ENCODE results near the gene UGT2A1. TPM values are rescaled to one million over a fixed set of nuclear protein-coding genes. Genes with fewer than 3 reads are reported as not detected.

Gene UGT2A1
- total and polyA plus RNA-seq, 2 of the 13 experiments (the other 11 are each of a cell fraction or from before 2014, with no cell fraction given), result not detected

- POLR2A ChIA-PET, result no interaction called here
- no peak overlapping the region for H3K4me3 ChIP-seq (replicated peaks in 1 of 3; ENCODE audit: insufficient read depth in 1 of 3, low read depth in 2 of 3, low read length in 3 of 3)
- no peaks in the 10 kb centered on the region for H3K79me2 ChIP-seq (ENCODE audit: insufficient read depth, low read length)
- no peak overlapping the region for H3K4me2 ChIP-seq (ENCODE audit: low read depth, low read length)
- no peak overlapping the region for H2AFZ ChIP-seq (ENCODE audit: low read length)
- no peak overlapping the region for H3K27ac ChIP-seq (ENCODE audit: extremely low read length, insufficient read depth, low read length)
- ATAC-seq, result no peak
- no peak for DNase-seq (ENCODE audit: low spot score)
- TF ChIP-seq ZNF547 (CRISPR knock-in tag; IDR thresholded peaks at IDR 0.05), result no peak
- peak; percentile 27; the same call in 1 of the 2 replicates for TF ChIP-seq CEBPB (IDR thresholded peaks at IDR 0.05; ENCODE audit: borderline replicate concordance, low read depth, low read length)
- no peak for TF ChIP-seq GPN1 (CRISPR knock-in tag; IDR thresholded peaks at IDR 0.05; ENCODE audit: borderline replicate concordance)
- no peak for TF ChIP-seq ZNF30 (CRISPR knock-in tag; IDR thresholded peaks at IDR 0.05)
- no peak for TF ChIP-seq GMEB2 (CRISPR knock-in tag; IDR thresholded peaks at IDR 0.05; ENCODE audit: low read depth)
- no peak for TF ChIP-seq THAP11 (CRISPR knock-in tag; IDR thresholded peaks at IDR 0.05)
- no peak for TF ChIP-seq ZBTB7A (CRISPR knock-in tag; IDR thresholded peaks at IDR 0.05)
- no peak for TF ChIP-seq ZBTB46 (CRISPR knock-in tag; IDR thresholded peaks at IDR 0.05; ENCODE audit: borderline replicate concordance)
- no peaks in the 10 kb centered on the region for H3K36me3 ChIP-seq (replicated peaks in 1 of 2; ENCODE audit: control insufficient read depth in 1 of 2, insufficient read depth in 2 of 2, low read length in 2 of 2)
- 4% methylated on average over 2 of the region's 2 CpGs for WGBS (ENCODE audit: low lambda C conversion rate)
- no peaks in the 10 kb centered on the region for H4K20me1 ChIP-seq (ENCODE audit: insufficient read depth, low read length)
- CTCF ChIA-PET (ENCODE audit: low intra/inter-chr PET ratio, low total read pairs), result no interaction called here
- in situ Hi-C loops (cut with HindIII; ENCODE audit: extremely low pct_ligation_motif_present, low pct_unique_long_range_greater_than_20kb) (no loop called here), intact Hi-C loops (cut with micrococcal nuclease; ENCODE audit: unreplicated experiment) (no loop called here)
- FAIRE-seq, result no peak
- no peak overlapping the region for H3K9ac ChIP-seq (ENCODE audit: insufficient read depth, low read depth, low read length)
- no peaks in the 10 kb centered on the region for H3K27me3 ChIP-seq (ENCODE audit: control insufficient read depth in 1 of 2, insufficient read depth in 2 of 2, low read length in 2 of 2)
- no TSS peak for BruUV-seq (replicated peaks)
- H3K9me3 ChIP-seq (ENCODE audit: low read length), result no peaks in the 10 kb centered on the region
- H3K4me1 ChIP-seq (ENCODE audit: insufficient read depth, low read length), result no peaks in the 10 kb centered on the region
These were observed 12.8 kb downstream of the UGT2A1 start for GRCh38 chr4:69640289-69640688.
